ENCODE results near the gene CRTAC1. TPM values are rescaled to one million over a fixed set of nuclear protein-coding genes. Genes with fewer than 3 reads are reported as not detected.

CRTAC1 gene
- total and polyA plus RNA-seq, 10 of the 15 experiments (the other 5 are each of a cell fraction or from before 2014, with no cell fraction given) = 0.10 TPM; not detected in 9

DNA sequence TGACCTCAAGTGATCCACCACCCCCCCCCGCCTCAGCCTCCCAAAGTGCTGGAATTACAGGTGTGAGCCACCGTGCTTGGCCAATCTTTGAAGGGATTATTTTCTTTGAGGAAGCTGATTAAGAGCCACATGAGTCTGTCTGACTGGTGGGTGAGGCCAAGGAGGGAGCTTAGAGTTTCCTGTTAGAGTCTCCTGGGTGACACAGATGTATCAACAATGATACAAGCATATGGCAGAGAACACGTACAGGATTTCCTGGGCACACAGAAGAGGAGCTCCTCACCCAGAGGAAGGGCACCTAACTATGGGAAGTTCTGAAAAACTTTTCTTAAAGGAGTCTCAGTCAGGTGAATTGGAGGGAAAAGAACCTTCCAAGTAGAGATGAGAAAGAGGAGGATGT is 111.4 kb downstream of the CRTAC1 start (continued):
- TF ChIP-seq, protein P1, sequence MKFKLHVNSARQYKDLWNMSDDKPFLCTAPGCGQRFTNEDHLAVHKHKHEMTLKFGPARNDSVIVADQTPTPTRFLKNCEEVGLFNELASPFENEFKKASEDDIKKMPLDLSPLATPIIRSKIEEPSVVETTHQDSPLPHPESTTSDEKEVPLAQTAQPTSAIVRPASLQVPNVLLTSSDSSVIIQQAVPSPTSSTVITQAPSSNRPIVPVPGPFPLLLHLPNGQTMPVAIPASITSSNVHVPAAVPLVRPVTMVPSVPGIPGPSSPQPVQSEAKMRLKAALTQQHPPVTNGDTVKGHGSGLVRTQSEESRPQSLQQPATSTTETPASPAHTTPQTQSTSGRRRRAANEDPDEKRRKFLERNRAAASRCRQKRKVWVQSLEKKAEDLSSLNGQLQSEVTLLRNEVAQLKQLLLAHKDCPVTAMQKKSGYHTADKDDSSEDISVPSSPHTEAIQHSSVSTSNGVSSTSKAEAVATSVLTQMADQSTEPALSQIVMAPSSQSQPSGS (IDR thresholded peaks at IDR 0.05; ENCODE audit: low read length) = no peak

GRCh38 chr10:97916586-97916985 is 113.8 kb downstream of the CRTAC1 start:
- Histone ChIP-seq H3K27me3 (replicated peaks in 1 of 2; ENCODE audit: control insufficient read depth in 2 of 2, insufficient read depth in 2 of 2, low read length in 1 of 2) (no peaks in the 10 kb centered on the region; a peak in 2 of 4 replicates), H3K27ac (ENCODE audit: control insufficient read depth, insufficient read depth) (no peak overlapping the region), H3K4me2 (ENCODE audit: control insufficient read depth, insufficient read depth) (no peak overlapping the region), H3K9ac (ENCODE audit: control insufficient read depth, insufficient read depth, low read length) (no peak overlapping the region), H3K36me3 (ENCODE audit: control insufficient read depth in 2 of 2, insufficient read depth in 2 of 2, low read length in 1 of 2) (no peaks in the 10 kb centered on the region), H3K9me3 (replicated peaks; ENCODE audit: control insufficient read depth, insufficient read depth, low read length) (no peaks in the 10 kb centered on the region), H3K79me2 (ENCODE audit: control insufficient read depth, insufficient read depth, low read length) (no peaks in the 10 kb centered on the region), H3K4me3 (no peak overlapping the region), H2AFZ (ENCODE audit: control insufficient read depth, low read depth, low read length) (no peak overlapping the region), H3K4me1 (ENCODE audit: control insufficient read depth, insufficient read depth, low read length) (no peaks in the 10 kb centered on the region), H4K20me1 (ENCODE audit: control insufficient read depth, insufficient read depth) (no peaks in the 10 kb centered on the region)
- DNase-seq (ENCODE audit: low read depth, low spot score) (no peak), ATAC-seq (no peak), FAIRE-seq (no peak)
- in situ Hi-C loops (cut with MboI) (loop anchor here (5.0 kb wide), 1 partner anchor 126 kb away; no protein-coding TSS in a partner anchor), intact Hi-C loops (cut with micrococcal nuclease; ENCODE audit: unreplicated experiment) (loop anchor here (10.0 kb wide), 1 partner anchor 748 kb away; no protein-coding TSS in a partner anchor)
- SMC1A ChIA-PET (ENCODE audit: uncharacterized antibody, unreplicated experiment) = interaction anchor here (1.0 kb wide), 1 partner anchor 125 kb away, joined by 3 read pairs; no protein-coding TSS in a partner anchor
- no TSS peak for BruUV-seq (replicated peaks)
- RAD21 ChIA-PET (ENCODE audit: unreplicated experiment) = interaction anchor here (2.9 kb wide), 1 partner anchor 125 kb away, joined by 44 read pairs; no protein-coding TSS in a partner anchor
- 11% methylated on average over 4 of the region's 4 CpGs for WGBS (ENCODE audit: insufficient coverage, insufficient replicate concordance, low lambda C conversion rate, missing lambda C conversion rate)
- CTCF ChIA-PET = interaction anchor here (7.1 kb wide), 1 partner anchor 125 kb away, joined by 143 read pairs; no protein-coding TSS in a partner anchor
- POLR2A ChIA-PET = interaction anchor here (0.6 kb wide), 1 partner anchor 149 kb away, joined by 6 read pairs; no protein-coding TSS in a partner anchor
- TF ChIP-seq, protein P2, sequence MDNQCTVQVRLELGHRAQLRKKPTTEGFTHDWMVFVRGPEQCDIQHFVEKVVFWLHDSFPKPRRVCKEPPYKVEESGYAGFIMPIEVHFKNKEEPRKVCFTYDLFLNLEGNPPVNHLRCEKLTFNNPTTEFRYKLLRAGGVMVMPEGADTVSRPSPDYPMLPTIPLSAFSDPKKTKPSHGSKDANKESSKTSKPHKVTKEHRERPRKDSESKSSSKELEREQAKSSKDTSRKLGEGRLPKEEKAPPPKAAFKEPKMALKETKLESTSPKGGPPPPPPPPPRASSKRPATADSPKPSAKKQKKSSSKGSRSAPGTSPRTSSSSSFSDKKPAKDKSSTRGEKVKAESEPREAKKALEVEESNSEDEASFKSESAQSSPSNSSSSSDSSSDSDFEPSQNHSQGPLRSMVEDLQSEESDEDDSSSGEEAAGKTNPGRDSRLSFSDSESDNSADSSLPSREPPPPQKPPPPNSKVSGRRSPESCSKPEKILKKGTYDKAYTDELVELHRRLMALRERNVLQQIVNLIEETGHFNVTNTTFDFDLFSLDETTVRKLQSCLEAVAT (IDR thresholded peaks at IDR 0.05) = no peak
- TF ChIP-seq SIN3A (IDR thresholded peaks at IDR 0.05; ENCODE audit: low read depth, low read length) (no peak), BRCA1 (IDR thresholded peaks at IDR 0.05; ENCODE audit: low read depth, low read length) (no peak), JUND (IDR thresholded peaks at IDR 0.05; ENCODE audit: low read depth, low read length) (no peak), HDGF (IDR thresholded peaks at IDR 0.05) (no peak), TCF3 (IDR thresholded peaks at IDR 0.05; ENCODE audit: borderline replicate concordance, insufficient read depth, low read depth, low read length) (no peak), EGR1 (IDR thresholded peaks at IDR 0.05; ENCODE audit: borderline replicate concordance in 1 of 2, low read depth in 2 of 2, low read length in 2 of 2) (no peak), ESRRA (IDR thresholded peaks at IDR 0.05; ENCODE audit: low read length) (no peak), BHLHE40 (IDR thresholded peaks at IDR 0.05; ENCODE audit: borderline replicate concordance in 1 of 2, low read depth in 2 of 2, low read length in 1 of 2) (no peak), RCOR1 (conservative IDR thresholded peaks at IDR 0.05; ENCODE audit: low read depth, low read length) (no peak), TCF12 (IDR thresholded peaks at IDR 0.05; ENCODE audit: low read depth, low read length) (no peak), DPF2 (IDR thresholded peaks at IDR 0.05) (no peak), PKNOX1 (IDR thresholded peaks at IDR 0.05) (no peak), RB1 (IDR thresholded peaks at IDR 0.05; ENCODE audit: borderline replicate concordance) (no peak)
- TF ChIP-seq, protein P3, sequence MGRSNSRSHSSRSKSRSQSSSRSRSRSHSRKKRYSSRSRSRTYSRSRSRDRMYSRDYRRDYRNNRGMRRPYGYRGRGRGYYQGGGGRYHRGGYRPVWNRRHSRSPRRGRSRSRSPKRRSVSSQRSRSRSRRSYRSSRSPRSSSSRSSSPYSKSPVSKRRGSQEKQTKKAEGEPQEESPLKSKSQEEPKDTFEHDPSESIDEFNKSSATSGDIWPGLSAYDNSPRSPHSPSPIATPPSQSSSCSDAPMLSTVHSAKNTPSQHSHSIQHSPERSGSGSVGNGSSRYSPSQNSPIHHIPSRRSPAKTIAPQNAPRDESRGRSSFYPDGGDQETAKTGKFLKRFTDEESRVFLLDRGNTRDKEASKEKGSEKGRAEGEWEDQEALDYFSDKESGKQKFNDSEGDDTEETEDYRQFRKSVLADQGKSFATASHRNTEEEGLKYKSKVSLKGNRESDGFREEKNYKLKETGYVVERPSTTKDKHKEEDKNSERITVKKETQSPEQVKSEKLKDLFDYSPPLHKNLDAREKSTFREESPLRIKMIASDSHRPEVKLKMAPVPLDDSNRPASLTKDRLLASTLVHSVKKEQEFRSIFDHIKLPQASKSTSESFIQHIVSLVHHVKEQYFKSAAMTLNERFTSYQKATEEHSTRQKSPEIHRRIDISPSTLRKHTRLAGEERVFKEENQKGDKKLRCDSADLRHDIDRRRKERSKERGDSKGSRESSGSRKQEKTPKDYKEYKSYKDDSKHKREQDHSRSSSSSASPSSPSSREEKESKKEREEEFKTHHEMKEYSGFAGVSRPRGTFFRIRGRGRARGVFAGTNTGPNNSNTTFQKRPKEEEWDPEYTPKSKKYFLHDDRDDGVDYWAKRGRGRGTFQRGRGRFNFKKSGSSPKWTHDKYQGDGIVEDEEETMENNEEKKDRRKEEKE (IDR thresholded peaks at IDR 0.05) = no peak

Data from GM12878 (cell line).